GM10266 (cell line): ENCODE results near the gene ARFGAP1.

Experiments
- DNase-seq: peaks from one replicate; pipeline ENCODE4 v3.0.0; 2012; ENCODE audit errors: extremely low spot score
- CTCF ChIP-seq: IDR thresholded peaks from 2 replicates; pipeline ENCODE4 v1.5.1; 2012; ENCODE audit warnings: mild to moderate bottlenecking, low read depth; ENCODE audit not compliant: control insufficient read depth, insufficient read depth; ENCODE audit errors: missing control alignments

ARFGAP1 gene

GRCh38 chr20:63310265-63310991 is 37.8 kb downstream of the ARFGAP1 start:
- no peak for DNase-seq
- TF ChIP-seq CTCF: no peak

- no peak for TF ChIP-seq CTCF
- DNase-seq: no peak
Measured at GRCh38 chr20:63311186-63311832, 38.7 kb downstream of the ARFGAP1 start.

- no peak for DNase-seq
- no peak for TF ChIP-seq CTCF
Measured at GRCh38 chr20:63311833-63312243, 39.2 kb downstream of the ARFGAP1 start.

GRCh38 chr20:63312273-63312672 is 39.7 kb downstream of the ARFGAP1 start:
- no peak for DNase-seq
- no peak for TF ChIP-seq CTCF

GRCh38 chr20:63312690-63313348 is 40.2 kb downstream of the ARFGAP1 start:
- no peak for TF ChIP-seq CTCF
- DNase-seq: no peak

- TF ChIP-seq CTCF: no peak
- DNase-seq: no peak
Measured at GRCh38 chr20:63313349-63314014, 40.9 kb downstream of the ARFGAP1 start.
